Mucosa of descending colon (tissue), 3 donors: ENCODE data around the gene ZFP36L1. TPM values are rescaled to one million over a fixed set of nuclear protein-coding genes. Genes with fewer than 3 reads are reported as not detected.

ENCODE experiments used
- ATAC-seq: fragments of 200-7000 bp; cut with Tn5 transposase; one replicate; pipeline ENCODE4 v1.9.1; 2020; ENCODE audit warnings: mild to moderate bottlenecking, moderate library complexity
- DNase-seq, 3 donors: peaks; one replicate each; pipeline ENCODE4 v3.0.0-alpha.2; 2020
- H3K36me3 ChIP-seq: fragments of 200-600 bp; one replicate; pipeline ENCODE4 v1.8.0; 2021; ENCODE audit warnings: low read depth, mild to moderate bottlenecking
- H3K4me1 ChIP-seq: fragments of 200-600 bp; one replicate; pipeline ENCODE4 v1.8.0; 2021; ENCODE audit warnings: low read depth, mild to moderate bottlenecking
- H3K4me3 ChIP-seq: fragments of 200-600 bp; one replicate; pipeline ENCODE4 v1.8.0; 2021; ENCODE audit warnings: mild to moderate bottlenecking
- H3K9me3 ChIP-seq: fragments of 200-600 bp; one replicate; pipeline ENCODE4 v1.8.0; 2021; ENCODE audit warnings: mild to moderate bottlenecking
- intact Hi-C, 2 donors: fragments of 100-400 bp; cut with DNase I in 1 of 2; cut with micrococcal nuclease in 1 of 2; formaldehyde crosslinking; loops; one replicate each; pipeline versions ENCODE4 v1.11.0 to v1.11.1; 2022; cut with DNase I, micrococcal nuclease
- total RNA-seq, 3 donors: library from RNA; stranded (reverse); fragmentation: NEBNext Ultra II Directional in 2 of 3; extraction: Animal tissue kit (Norgen Biotek cat#: 25700) in 2 of 3; gene quantifications; one replicate each; pipeline versions ENCODE4 v1.2.1 to v1.2.4, GENCODE V29; 2021 to 2023
- TF ChIP-seq, protein P1 (sequence below): fragments of 200-600 bp; IDR thresholded peaks from one replicate; pipeline ENCODE4 v1.8.0; 2022; ENCODE audit warnings: antibody characterized with exemption, mild to moderate bottlenecking
- donor health status: DM: no; HTN: no; CAD: no; lungs with moderate emphysema.
- donor health status: DM: no; HTN: no; CAD: no.
- donor health status: DM: no; HTN: yes; CAD: no.

ZFP36L1 gene
- total RNA-seq, 3 donors from 2014 or later: 79.8 to 472 (median 103) TPM

DNA sequence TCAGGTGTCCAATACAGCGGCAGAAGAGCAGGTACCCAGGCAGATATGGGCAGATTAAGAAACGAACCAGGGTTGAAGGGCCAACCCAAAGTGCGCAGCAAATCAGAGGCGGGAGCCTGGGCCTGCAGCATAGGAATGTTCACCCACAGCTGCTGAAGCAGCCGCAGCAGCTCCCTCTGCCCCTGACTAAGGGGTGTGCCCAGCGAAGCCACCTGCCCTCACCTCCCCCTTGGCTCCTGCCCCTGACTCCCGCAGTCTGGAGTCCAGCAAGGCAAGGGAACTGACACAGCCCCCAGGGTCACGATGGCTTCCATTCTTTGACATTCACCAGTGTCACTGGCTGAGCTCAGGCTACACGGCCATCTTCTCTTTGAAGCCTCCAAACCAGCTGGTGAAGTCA lies 27.3 kb upstream of the ZFP36L1 start:
- intact Hi-C loops: no loop called here
- ATAC-seq: no peak

DNA sequence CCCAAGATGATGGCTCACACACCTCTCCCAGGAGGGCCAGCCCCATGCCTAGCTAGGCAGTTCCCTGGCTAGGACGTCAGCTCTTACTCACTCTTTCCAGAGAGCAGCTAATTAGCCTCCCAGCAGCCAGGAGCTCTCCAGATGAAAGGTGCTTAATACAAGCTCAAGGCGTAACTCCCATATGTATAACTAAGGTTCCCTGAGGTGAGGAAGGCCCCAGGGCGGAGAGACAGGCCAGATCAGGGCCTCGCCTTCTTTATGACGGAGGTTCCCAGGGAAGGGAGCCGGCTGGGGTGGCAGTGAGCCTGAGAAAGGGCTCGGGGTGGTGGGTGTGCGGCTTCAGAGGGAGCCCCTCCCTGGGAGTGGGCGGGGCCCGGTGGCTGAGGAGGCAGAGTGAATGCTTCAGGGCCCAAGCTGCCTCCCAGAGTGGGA lies 26.4 kb upstream of the ZFP36L1 start:
- Histone ChIP-seq H3K9me3 (no peaks in the 10 kb centered on the region), H3K36me3 (no peaks in the 10 kb centered on the region), H3K4me3 (no peak overlapping the region), H3K4me1 (peaks cover 39% of the 10 kb centered on the region)
- peak in 2 of 3 donors; percentile 66 to 75 for DNase-seq
- TF ChIP-seq, protein P1, sequence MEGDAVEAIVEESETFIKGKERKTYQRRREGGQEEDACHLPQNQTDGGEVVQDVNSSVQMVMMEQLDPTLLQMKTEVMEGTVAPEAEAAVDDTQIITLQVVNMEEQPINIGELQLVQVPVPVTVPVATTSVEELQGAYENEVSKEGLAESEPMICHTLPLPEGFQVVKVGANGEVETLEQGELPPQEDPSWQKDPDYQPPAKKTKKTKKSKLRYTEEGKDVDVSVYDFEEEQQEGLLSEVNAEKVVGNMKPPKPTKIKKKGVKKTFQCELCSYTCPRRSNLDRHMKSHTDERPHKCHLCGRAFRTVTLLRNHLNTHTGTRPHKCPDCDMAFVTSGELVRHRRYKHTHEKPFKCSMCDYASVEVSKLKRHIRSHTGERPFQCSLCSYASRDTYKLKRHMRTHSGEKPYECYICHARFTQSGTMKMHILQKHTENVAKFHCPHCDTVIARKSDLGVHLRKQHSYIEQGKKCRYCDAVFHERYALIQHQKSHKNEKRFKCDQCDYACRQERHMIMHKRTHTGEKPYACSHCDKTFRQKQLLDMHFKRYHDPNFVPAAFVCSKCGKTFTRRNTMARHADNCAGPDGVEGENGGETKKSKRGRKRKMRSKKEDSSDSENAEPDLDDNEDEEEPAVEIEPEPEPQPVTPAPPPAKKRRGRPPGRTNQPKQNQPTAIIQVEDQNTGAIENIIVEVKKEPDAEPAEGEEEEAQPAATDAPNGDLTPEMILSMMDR: no peak
- ATAC-seq: peak; percentile 44
- intact Hi-C loops: loop anchor here (5.0 to 10.0 kb wide), 4 partner anchors 564 to 877 kb away; no protein-coding TSS in a partner anchor

More for the DNA sequence above, 27.3 kb upstream of the ZFP36L1 start:
- no peaks in the 10 kb centered on the region for H3K36me3 ChIP-seq
- TF ChIP-seq, protein P1: no peak
- no peak for DNase-seq
- H3K4me3 ChIP-seq: no peak overlapping the region
- H3K9me3 ChIP-seq: no peaks in the 10 kb centered on the region
- H3K4me1 ChIP-seq: peaks cover 31% of the 10 kb centered on the region

DNA sequence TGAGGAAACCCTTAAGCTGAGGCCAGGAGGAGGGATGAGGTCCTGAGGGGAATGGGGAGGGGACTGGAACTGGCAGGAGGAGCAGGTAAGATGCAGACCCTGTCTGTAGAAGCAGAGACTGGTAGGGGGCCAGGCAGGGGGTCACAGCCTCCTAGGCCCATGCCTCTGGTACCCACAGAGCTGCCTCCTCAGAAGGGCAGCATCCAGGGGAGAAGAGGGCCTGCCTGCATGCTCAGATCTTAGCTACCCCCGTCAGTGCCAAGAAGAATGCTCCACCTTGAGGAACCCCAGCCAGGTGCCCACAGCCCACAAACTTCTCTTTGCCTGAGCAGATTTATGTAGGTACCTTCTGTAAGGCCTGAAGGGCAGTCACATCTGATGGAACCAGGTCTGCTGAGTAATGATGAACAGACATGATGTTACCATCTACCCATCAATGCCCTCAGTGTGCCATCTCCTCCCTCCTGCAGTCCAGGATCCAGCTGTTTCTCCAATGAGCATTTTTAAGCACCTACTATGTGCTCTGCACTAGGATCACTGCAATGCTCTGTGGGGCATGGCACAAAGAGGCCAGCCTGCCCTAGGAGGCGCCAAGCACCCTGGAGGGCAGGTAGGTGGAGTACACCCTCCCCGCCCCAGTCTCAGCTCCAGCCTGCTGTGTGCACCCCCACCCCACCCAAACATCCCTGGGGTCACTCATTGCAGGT lies 24.8 kb upstream of the ZFP36L1 start:
- Histone ChIP-seq H3K36me3 (no peaks in the 10 kb centered on the region), H3K4me1 (peaks cover 49% of the 10 kb centered on the region), H3K4me3 (no peak overlapping the region), H3K9me3 (no peaks in the 10 kb centered on the region)
- intact Hi-C loops: loop anchor here (5.0 to 10.0 kb wide), 4 partner anchors 563 to 875 kb away; no protein-coding TSS in a partner anchor
- ATAC-seq (no peak), DNase-seq (no peak)
- TF ChIP-seq, protein P1: no peak

DNA sequence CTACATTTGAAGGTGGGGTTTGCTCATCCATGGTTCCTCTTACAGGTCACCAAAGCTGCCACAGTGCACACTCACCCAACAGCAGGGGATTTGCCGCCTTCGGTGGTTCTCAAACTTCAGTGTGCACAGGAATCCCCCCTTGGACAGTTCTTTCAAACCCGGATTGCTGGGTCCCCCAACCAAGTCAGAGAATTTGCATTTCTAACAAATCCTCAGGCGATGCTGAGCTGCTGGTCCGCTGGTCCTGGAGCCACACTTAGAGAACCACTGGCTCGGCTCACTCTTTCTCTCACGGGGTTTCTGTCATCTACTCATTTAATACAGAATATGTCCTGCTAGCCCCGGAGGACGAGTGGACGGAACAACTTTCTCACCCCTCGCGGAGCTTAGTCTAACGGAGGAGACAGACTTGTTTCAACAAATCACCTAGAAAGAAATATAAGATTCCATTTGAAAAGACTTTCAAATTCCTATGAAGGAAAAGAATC lies 24.1 kb upstream of the ZFP36L1 start:
- H3K9me3 ChIP-seq: no peaks in the 10 kb centered on the region
- intact Hi-C loops: loop anchor here (5.0 to 10.0 kb wide), 4 partner anchors 562 to 875 kb away; no protein-coding TSS in a partner anchor
- TF ChIP-seq, protein P1: no peak
- DNase-seq (no peak), ATAC-seq (no peak)
- H3K4me3 ChIP-seq: no peak overlapping the region
- peaks cover 49% of the 10 kb centered on the region for H3K4me1 ChIP-seq
- no peaks in the 10 kb centered on the region for H3K36me3 ChIP-seq

DNA sequence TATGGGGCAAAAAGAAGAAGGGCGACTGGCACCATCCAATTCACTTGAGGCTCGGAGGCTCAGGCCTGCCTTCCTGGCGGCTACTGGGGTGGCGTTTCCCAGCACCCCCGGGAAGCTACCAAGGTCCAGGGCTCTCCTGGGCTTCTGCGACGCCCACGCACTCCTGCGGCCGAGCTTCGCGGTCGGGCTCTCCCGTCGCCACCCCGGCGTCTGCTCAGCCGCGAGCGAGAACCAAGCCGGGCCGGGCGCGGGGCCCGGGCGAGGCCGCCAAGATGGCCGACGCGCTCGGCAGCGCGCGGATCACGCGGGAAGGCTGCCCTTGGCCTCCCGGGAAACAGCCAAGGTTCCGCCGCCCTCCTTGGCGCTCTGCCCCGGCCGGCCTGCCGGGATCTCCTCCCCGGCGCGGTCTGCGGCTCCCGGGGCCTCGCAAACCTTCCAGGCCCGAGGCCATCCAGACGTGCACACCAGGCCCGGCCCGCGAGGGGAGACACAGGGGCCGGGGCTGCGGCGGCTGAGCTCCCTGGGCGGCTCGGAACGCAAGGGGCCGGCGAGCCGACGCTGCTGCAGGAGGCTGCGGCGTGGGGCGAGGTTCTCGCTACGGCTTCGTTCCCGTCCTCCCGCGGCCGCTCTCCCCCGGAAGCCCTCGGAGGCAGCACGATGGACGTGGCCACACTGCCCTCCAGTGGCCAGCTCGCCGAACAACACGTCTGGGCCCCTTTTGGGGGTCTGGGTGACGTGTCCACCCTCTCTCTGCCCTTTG lies 23.5 kb upstream of the ZFP36L1 start:
- peak overlapping the region; percentile 26 for H3K4me3 ChIP-seq
- no peaks in the 10 kb centered on the region for H3K36me3 ChIP-seq
- ATAC-seq: peak; percentile 92
- intact Hi-C loops: loop anchor here (5.0 to 10.0 kb wide), 4 partner anchors 562 to 874 kb away; no protein-coding TSS in a partner anchor
- TF ChIP-seq, protein P1: peak; percentile 98
- H3K9me3 ChIP-seq: no peaks in the 10 kb centered on the region
- H3K4me1 ChIP-seq: peaks cover 49% of the 10 kb centered on the region
- DNase-seq: peak; percentile 89 to 95 (median 92)
